Parathyroid adenoma (tissue), 2 donors: ENCODE measurements around the gene LDLRAD2.

Source experiments
- H2AFZ ChIP-seq: fragments of 300-600 bp; sonication (generic); one replicate; pipeline ENCODE4 v1.7.0; 2017; ENCODE audit warnings: antibody characterized with exemption, mild to moderate bottlenecking
- H3K27ac ChIP-seq: fragments of 300-600 bp; sonication (generic); one replicate; pipeline ENCODE4 v1.7.0; 2017
- H3K27me3 ChIP-seq: fragments of 300-600 bp; sonication (generic); one replicate; pipeline ENCODE4 v1.7.0; 2017; ENCODE audit warnings: low read length; ENCODE audit not compliant: control insufficient read depth, insufficient read depth
- H3K36me3 ChIP-seq: fragments of 300-600 bp; sonication (generic); one replicate; pipeline ENCODE4 v1.7.0; 2017; ENCODE audit warnings: low read length; ENCODE audit not compliant: control insufficient read depth, insufficient read depth
- H3K4me1 ChIP-seq: fragments of 300-600 bp; sonication (generic); one replicate; pipeline ENCODE4 v1.7.0; 2017; ENCODE audit warnings: control low read depth
- H3K4me2 ChIP-seq: fragments of 300-600 bp; sonication (generic); one replicate; pipeline ENCODE4 v1.7.0; 2017; ENCODE audit warnings: low read length
- H3K4me3 ChIP-seq: fragments of 300-600 bp; sonication (generic); one replicate; pipeline ENCODE4 v1.7.0; 2017; ENCODE audit warnings: low read depth, low read length
- H3K79me2 ChIP-seq: fragments of 300-600 bp; sonication (generic); one replicate; pipeline ENCODE4 v1.7.0; 2017; ENCODE audit warnings: control low read depth
- H3K9ac ChIP-seq: fragments of 300-600 bp; sonication (generic); one replicate; pipeline ENCODE4 v1.7.0; 2017; ENCODE audit warnings: mild to moderate bottlenecking
- H3K9me3 ChIP-seq: fragments of 300-600 bp; sonication (generic); one replicate; pipeline ENCODE4 v1.7.0; 2017; ENCODE audit warnings: low read length; ENCODE audit not compliant: control insufficient read depth
- TF ChIP-seq, protein P1 (sequence below): fragments of 300-600 bp; sonication (generic); IDR thresholded peaks from one replicate; pipeline ENCODE4 v1.7.0; 2017; ENCODE audit warnings: antibody characterized with exemption, mild to moderate bottlenecking
- donor health status: primary hyperparathyroidism.

Gene LDLRAD2

DNA sequence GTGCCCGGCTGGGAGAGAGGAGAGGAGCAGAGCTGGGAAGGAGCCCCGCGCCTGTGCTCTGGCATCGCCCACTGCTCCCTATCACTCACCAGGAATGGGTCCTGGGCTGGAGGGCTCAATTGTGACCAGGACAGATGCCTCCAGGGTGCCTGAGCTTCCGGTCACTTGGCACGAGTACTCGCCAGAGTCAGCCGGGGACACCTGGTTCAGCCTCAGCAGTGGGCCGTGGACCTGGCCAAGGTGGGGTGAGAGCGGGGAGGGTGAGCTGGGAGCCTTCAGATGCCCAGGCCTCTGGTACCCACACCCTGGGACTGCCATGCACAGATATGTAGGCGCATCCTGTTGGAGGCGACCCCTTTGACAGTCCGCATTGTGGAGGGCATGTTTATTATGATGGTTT, 31.1 kb downstream of the LDLRAD2 start:
- Histone ChIP-seq H3K4me3 (no peak overlapping the region), H3K9me3 (no peaks in the 10 kb centered on the region), H3K36me3 (no peaks in the 10 kb centered on the region), H3K79me2 (no peaks in the 10 kb centered on the region), H3K9ac (no peak overlapping the region), H3K4me1 (no peaks in the 10 kb centered on the region), H3K27ac (no peak overlapping the region), H3K4me2 (no peak overlapping the region), H3K27me3 (no peaks in the 10 kb centered on the region), H2AFZ (no peak overlapping the region)
- TF ChIP-seq, protein P1, sequence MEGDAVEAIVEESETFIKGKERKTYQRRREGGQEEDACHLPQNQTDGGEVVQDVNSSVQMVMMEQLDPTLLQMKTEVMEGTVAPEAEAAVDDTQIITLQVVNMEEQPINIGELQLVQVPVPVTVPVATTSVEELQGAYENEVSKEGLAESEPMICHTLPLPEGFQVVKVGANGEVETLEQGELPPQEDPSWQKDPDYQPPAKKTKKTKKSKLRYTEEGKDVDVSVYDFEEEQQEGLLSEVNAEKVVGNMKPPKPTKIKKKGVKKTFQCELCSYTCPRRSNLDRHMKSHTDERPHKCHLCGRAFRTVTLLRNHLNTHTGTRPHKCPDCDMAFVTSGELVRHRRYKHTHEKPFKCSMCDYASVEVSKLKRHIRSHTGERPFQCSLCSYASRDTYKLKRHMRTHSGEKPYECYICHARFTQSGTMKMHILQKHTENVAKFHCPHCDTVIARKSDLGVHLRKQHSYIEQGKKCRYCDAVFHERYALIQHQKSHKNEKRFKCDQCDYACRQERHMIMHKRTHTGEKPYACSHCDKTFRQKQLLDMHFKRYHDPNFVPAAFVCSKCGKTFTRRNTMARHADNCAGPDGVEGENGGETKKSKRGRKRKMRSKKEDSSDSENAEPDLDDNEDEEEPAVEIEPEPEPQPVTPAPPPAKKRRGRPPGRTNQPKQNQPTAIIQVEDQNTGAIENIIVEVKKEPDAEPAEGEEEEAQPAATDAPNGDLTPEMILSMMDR, result no peak

- Histone ChIP-seq H3K4me3 (no peak overlapping the region), H3K4me1 (no peaks in the 10 kb centered on the region), H3K4me2 (no peak overlapping the region), H3K9me3 (no peaks in the 10 kb centered on the region), H3K27me3 (no peaks in the 10 kb centered on the region), H3K9ac (no peak overlapping the region), H2AFZ (no peak overlapping the region), H3K36me3 (no peaks in the 10 kb centered on the region), H3K27ac (no peak overlapping the region), H3K79me2 (no peaks in the 10 kb centered on the region)
- TF ChIP-seq, protein P1, result no peak
These were observed 31.9 kb downstream of the LDLRAD2 start for GRCh38 chr1:21843996-21844395.

DNA sequence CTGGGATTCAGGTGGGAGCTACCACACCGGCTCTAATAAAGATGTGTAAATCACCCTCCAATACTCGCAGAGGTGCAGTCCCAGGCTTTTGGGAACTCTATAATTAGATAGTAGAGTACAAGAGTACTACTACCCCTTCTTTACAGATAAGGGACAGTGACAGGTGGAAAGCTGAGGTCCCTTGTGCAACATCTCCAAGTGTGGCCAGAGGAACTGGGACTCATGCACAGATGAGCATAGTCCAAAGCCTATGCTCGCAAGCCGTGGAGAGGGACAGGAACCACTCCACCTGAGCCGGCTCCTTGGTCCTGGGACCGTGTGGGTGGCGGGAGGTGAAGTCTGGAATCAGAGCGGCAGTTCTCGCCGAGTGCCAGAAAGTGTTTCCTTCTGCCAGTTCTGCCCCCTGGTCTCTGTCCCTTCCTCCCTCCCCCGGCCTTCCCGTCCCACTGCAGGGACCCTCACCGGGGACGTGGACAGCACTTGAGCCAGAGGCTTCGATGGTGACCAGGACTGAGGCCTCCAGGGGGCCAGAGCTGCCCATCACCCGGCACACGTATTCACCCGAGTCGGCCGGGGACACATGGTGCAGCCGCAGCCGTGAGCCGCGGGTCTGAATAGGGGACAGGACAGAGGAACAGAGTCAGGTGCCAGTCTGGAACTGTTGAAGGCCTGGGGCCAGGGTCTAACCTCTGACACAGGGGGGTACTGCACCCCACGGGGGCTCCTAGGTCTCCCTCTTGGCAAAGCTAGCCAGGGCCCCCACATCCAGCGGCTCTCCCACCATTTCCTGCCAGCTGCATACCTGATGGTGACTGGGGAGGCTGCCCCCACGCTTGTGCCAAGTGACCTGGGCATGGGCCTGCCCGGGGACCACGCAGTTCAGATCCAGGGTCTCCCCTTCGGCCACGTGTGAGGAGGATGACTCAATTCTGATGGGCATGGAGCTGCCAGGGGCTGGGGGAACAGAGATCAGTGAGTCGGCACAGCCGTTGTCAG, 33.9 kb downstream of the LDLRAD2 start:
- Histone ChIP-seq H3K27ac (no peak overlapping the region), H3K4me3 (no peak overlapping the region), H3K27me3 (no peaks in the 10 kb centered on the region), H3K4me2 (no peak overlapping the region), H2AFZ (no peak overlapping the region), H3K36me3 (no peaks in the 10 kb centered on the region), H3K4me1 (no peaks in the 10 kb centered on the region), H3K9me3 (no peaks in the 10 kb centered on the region), H3K79me2 (no peaks in the 10 kb centered on the region), H3K9ac (no peak overlapping the region)
- TF ChIP-seq, protein P1, result no peak

DNA sequence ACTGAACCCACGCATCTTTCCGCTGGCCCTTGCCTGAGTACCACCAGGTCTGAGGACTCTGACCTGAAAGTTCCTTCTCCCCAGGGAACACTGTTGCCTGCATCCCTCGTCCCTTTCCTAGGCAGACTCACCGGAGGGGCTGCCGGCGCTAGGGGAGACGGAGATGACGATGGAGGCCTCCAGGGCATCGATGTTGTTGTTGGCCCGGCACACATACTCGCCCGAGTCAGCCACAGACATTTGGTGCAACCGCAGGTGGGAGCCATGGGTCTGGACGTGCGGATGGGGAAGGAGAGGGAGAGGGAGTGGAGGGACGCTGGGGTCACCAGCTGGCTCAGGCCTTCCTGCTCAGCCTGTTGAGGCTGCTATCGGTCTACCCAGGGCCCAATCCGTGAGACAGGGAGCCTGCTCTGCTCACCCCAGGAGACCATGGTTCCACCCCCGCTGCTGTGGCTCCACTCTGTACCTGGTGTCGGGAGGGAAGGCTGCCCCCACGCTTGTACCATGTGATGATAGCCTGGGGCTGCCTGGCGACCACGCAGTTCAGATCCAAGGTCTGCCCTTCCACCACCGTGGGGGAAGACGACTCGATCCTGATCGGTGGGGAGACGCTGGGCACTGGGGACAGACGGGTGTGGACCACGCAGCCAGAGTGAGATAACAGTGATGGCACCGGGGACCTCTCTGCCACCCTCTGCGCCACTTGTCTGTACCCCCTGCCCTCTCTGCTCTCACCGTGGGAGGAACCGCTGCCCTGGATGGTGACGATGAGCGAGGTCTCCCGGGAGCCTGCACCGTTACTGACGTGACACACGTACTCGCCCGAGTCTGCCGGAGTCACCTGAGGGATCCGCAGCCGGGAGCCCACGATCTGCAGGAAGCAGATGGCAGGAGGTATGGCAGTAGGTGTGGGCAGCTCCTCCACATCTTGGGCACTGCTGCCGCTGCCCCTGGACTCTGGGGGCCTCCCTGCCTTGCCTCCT, 35.4 kb downstream of the LDLRAD2 start:
- Histone ChIP-seq H3K4me3 (no peak overlapping the region), H3K9ac (no peak overlapping the region), H3K4me1 (no peaks in the 10 kb centered on the region), H2AFZ (no peak overlapping the region), H3K27me3 (no peaks in the 10 kb centered on the region), H3K36me3 (no peaks in the 10 kb centered on the region), H3K79me2 (no peaks in the 10 kb centered on the region), H3K9me3 (no peaks in the 10 kb centered on the region), H3K4me2 (no peak overlapping the region), H3K27ac (no peak overlapping the region)
- TF ChIP-seq, protein P1, result no peak
